Measurements from ENCODE around the gene HPCA.

HPCA gene

DNA sequence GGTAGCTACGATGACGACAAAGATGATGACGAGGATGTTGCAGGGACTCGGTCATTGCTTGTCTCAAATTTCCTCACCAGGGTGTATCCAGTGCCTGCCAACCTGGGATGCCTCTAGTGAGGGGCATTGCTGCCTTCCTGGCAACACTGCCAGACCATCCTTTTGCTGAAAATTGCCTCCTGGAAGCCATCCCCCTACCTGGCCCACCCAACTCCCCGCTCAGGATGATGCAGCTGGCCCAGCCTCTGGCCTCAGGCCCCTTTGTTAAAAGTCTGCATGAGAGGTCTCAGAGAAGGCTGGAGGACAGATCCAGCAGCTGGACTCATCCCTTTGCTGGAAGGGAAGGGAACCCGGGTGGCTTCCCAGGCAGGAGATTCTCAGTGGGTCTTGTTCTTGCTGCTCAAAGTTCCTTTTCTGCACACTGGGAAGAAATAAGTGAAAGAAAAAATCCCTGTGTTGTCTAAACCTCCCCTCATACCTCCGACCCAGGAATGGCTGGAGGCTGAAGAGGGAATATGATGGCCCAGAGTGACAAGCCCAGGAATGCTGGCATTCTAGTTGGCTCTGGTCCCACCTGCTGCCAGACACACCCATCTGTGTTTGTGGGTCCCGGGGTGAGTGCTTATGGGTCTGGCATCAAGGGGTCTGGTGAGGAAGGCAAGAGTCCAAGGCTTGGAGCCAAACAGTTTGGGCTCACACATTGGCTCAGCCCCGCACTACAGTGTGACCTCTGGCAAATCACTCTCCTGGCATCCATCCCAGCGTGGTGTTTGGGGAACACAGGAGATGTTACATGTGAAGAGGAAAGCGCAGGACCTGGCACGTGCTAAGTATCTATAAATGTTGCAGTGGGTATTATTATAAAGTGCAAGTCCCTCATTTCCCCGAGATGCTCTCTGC, 8.8 kb upstream of the HPCA start:
- no peak overlapping the region for H3K4me3 ChIP-seq (ENCODE audit: low read depth, low read length)
- in situ Hi-C loops (cut with HindIII; ENCODE audit: low sequenced_read_pairs) = no loop called here
- TF ChIP-seq, protein P1, sequence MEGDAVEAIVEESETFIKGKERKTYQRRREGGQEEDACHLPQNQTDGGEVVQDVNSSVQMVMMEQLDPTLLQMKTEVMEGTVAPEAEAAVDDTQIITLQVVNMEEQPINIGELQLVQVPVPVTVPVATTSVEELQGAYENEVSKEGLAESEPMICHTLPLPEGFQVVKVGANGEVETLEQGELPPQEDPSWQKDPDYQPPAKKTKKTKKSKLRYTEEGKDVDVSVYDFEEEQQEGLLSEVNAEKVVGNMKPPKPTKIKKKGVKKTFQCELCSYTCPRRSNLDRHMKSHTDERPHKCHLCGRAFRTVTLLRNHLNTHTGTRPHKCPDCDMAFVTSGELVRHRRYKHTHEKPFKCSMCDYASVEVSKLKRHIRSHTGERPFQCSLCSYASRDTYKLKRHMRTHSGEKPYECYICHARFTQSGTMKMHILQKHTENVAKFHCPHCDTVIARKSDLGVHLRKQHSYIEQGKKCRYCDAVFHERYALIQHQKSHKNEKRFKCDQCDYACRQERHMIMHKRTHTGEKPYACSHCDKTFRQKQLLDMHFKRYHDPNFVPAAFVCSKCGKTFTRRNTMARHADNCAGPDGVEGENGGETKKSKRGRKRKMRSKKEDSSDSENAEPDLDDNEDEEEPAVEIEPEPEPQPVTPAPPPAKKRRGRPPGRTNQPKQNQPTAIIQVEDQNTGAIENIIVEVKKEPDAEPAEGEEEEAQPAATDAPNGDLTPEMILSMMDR (IDR thresholded peaks at IDR 0.05; ENCODE audit: low read depth, low read length, missing control alignments) = no peak
- no peak for DNase-seq (ENCODE audit: low read depth)

GRCh38 chr1:32878183-32878582, 8.1 kb upstream of the HPCA start:
- TF ChIP-seq, protein P1 (IDR thresholded peaks at IDR 0.05; ENCODE audit: low read depth, low read length, missing control alignments) = no peak
- no peak overlapping the region for H3K4me3 ChIP-seq (ENCODE audit: low read depth, low read length)
- in situ Hi-C loops (cut with HindIII; ENCODE audit: low sequenced_read_pairs) = no loop called here
- no peak for DNase-seq (ENCODE audit: low read depth)

- H3K4me3 ChIP-seq (ENCODE audit: low read depth, low read length) = no peak overlapping the region
- no peak for DNase-seq (ENCODE audit: low read depth)
- TF ChIP-seq, protein P1 (IDR thresholded peaks at IDR 0.05; ENCODE audit: low read depth, low read length, missing control alignments) = no peak
- in situ Hi-C loops (cut with HindIII; ENCODE audit: low sequenced_read_pairs) = no loop called here
Measured at GRCh38 chr1:32878637-32879041, 7.7 kb upstream of the HPCA start.

DNA sequence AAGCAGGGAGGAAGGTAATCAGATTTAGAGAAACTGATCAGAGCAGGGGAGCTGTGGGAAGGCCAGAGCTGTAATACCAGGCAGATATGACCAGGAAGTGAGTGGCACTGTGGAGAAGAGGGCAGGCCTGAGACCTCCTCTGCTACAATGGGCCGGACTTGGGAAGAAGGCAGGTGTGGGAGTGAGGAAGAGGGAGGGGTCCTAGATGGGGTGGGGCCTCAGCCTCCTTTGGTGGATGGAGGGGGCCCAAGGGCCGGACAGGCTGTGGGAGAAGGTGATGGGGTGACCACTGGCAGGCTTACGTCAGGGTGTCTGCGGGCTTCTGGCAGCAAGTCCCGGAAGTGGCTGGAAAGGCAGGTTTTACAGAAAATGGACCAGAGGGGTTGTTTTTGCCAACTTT, 5.0 kb upstream of the HPCA start:
- no peak overlapping the region for H3K4me3 ChIP-seq (ENCODE audit: low read depth, low read length)
- TF ChIP-seq, protein P1 (IDR thresholded peaks at IDR 0.05; ENCODE audit: low read depth, low read length, missing control alignments) = no peak
- in situ Hi-C loops (cut with HindIII; ENCODE audit: low sequenced_read_pairs) = no loop called here
- DNase-seq (ENCODE audit: low read depth) = no peak

DNA sequence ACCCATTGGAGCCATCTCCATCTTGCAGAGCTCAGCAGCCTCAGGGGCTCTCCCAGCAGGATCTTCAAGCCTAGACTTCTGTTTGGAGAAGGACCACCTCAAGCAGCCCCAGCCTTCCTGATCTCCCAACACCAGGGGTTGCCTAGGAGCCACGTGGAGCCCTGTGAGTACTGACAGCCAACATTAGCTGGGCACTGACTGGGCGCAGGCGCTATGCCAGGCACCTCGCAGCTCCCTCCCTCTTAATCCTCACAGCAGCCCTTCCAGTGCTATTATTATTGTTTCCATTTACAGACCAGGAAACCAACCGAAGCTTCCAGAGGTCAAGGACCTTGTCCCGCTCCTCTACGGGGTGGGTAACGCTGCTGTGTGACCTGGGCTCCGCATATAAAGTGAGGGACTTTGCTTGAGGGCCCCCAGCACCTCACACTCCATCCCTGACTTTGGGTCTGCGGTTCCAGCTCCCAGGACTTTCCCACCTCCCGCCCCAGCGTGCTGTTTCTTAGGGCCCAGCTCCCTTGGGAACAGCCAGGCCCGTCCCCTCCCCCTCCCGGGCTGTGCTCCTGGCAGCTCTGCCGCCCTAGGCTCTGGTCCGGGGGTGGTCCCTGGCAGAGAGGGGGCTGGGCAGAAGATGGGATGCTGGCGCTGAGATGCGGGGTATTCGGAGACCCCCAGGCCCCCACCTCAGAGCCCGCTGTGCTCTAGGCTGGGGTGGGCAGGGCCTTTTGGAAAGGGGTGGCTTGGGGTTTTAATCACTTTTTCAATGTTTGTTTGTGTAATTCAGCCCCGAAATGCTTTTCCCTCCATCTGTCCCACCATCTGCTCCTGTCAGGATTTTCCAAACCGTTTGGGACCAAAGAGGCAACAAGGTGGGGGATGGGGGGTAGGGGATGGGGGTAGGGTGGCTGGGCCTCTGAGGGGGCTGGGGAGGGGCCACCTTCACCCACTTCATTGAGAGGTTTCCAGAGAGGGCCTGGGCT, 4.1 kb upstream of the HPCA start:
- in situ Hi-C loops (cut with HindIII; ENCODE audit: low sequenced_read_pairs) = no loop called here
- H3K4me3 ChIP-seq (ENCODE audit: low read depth, low read length) = no peak overlapping the region
- TF ChIP-seq, protein P1 (IDR thresholded peaks at IDR 0.05; ENCODE audit: low read depth, low read length, missing control alignments) = no peak
- DNase-seq (ENCODE audit: low read depth) = no peak

DNA sequence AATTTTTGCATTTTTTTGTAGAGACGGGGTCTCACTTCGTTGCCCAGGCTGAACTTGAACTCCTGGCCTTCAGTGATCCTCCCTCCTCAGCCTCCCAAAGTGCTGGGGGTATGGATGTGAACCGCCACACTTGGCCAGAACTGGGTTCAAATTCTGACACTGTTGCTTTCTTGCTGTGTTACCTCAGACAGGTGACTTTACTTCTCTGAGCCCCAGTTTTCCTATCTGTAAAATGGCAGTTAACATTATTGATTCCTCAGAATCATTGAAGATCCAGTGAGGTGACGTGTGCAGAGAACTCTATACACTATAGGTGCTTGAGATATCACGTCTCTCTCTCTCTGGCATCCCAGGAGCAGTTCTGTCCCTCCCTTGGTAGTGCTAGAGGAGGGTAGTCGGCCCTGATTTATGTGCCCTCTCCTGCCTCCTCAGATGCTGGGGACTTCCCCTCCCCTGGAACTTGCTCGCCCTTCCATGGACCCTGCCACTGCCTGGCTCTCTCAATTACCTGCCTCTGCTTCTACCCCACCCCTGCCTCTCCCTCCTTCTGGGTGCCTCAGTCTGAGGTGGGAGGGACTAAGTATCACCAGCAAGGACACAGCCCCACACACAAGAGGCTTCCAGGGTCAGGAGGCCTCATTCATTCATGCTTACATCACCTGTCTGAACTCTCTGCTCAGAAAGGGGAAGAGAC, 2.8 kb upstream of the HPCA start:
- no peak overlapping the region for H3K4me3 ChIP-seq (ENCODE audit: low read depth, low read length)
- in situ Hi-C loops (cut with HindIII; ENCODE audit: low sequenced_read_pairs) = no loop called here
- DNase-seq (ENCODE audit: low read depth) = no peak
- TF ChIP-seq, protein P1 (IDR thresholded peaks at IDR 0.05; ENCODE audit: low read depth, low read length, missing control alignments) = no peak
